A673 (cell line): ENCODE results near the gene PROX1. TPM values are rescaled to one million over a fixed set of nuclear protein-coding genes. Genes with fewer than 3 reads are reported as not detected.

Experiments used
- BruUV-seq: library from RNA; stranded (reverse); fragments of 400-500 nt; replicated peaks from 2 replicates; lab custom pipeline; 2021; lab: Mats Ljungman, UMichigan
- CTCF ChIA-PET: fragments of 300-600 bp; sonication (Branson Sonifier 250); formaldehyde crosslinking; loops from one replicate; lab custom pipeline; 2022; ENCODE audit warnings: antibody characterized with exemption; lab: Charles Lee
- POLR2A ChIA-PET: fragments of 300-600 bp; sonication (Branson Sonifier 250); formaldehyde crosslinking; loops from one replicate; lab custom pipeline; 2022; ENCODE audit warnings: antibody characterized with exemption; ENCODE audit not compliant: low non-redundant PET; lab: Charles Lee
- DNase-seq: peaks from one replicate; pipeline ENCODE4 v3.0.0-alpha.2; 2015; ENCODE audit warnings: low spot score
- H3K27ac ChIP-seq: fragments of 200-600 bp; sonication (generic); 2 replicates; pipeline ENCODE4 v1.5.1; 2016; ENCODE audit warnings: mixed run types, low read depth, mild to moderate bottlenecking, mixed read lengths, antibody characterized with exemption, low read length; ENCODE audit not compliant: poor library complexity, severe bottlenecking
- H3K27me3 ChIP-seq: fragments of 200-600 bp; sonication (generic); replicated peaks from 2 replicates; pipeline ENCODE4 v1.6.1; 2017; ENCODE audit warnings: mixed run types, low read depth, mild to moderate bottlenecking, mixed read lengths, antibody characterized with exemption, low read length; ENCODE audit not compliant: insufficient read depth, poor library complexity
- H3K36me3 ChIP-seq: fragments of 200-600 bp; sonication (generic); 2 replicates; pipeline ENCODE4 v1.6.1; 2016; ENCODE audit warnings: mixed run types, mild to moderate bottlenecking, mixed read lengths, antibody characterized with exemption, low read length; ENCODE audit not compliant: insufficient read depth, poor library complexity, severe bottlenecking
- H3K4me1 ChIP-seq: fragments of 200-600 bp; sonication (generic); 2 replicates; pipeline ENCODE4 v1.6.1; 2017; ENCODE audit warnings: mixed run types, mild to moderate bottlenecking, mixed read lengths, antibody characterized with exemption, low read length; ENCODE audit not compliant: insufficient read depth, poor library complexity, severe bottlenecking
- H3K4me3 ChIP-seq: fragments of 200-600 bp; sonication (generic); 2 replicates; pipeline ENCODE4 v1.5.1; 2016; ENCODE audit warnings: low read depth, mixed run types, mild to moderate bottlenecking, mixed read lengths, low read length; ENCODE audit not compliant: poor library complexity, severe bottlenecking
- H3K9me3 ChIP-seq: fragments of 200-600 bp; sonication (generic); 2 replicates; pipeline ENCODE4 v1.6.1; 2016; ENCODE audit warnings: mixed run types, low read depth, mild to moderate bottlenecking, mixed read lengths, antibody characterized with exemption, low read length; ENCODE audit not compliant: poor library complexity, severe bottlenecking
- CTCF ChIP-seq: fragments of 300-800, 200-600 bp; sonication (generic); conservative IDR thresholded peaks from 2 replicates; pipeline ENCODE4 v1.5.1; 2017; ENCODE audit warnings: low read depth, mild to moderate bottlenecking, antibody characterized with exemption, low read length, moderate library complexity, mixed read lengths
- EZH2 ChIP-seq: fragments of 200-600 bp; sonication (generic); IDR thresholded peaks from 2 replicates; pipeline ENCODE4 v1.6.1; 2017; ENCODE audit warnings: borderline replicate concordance, low read depth, mild to moderate bottlenecking, mixed read lengths, antibody characterized with exemption, low read length; ENCODE audit not compliant: poor library complexity, severe bottlenecking
- intact Hi-C: fragments of 100-400 bp; cut with micrococcal nuclease; formaldehyde crosslinking; loops from one replicate; pipeline ENCODE4 v1.10.0; 2022; ENCODE audit not compliant: unreplicated experiment
- total RNA-seq: library from RNA; stranded (reverse); gene quantifications from 2 replicates; pipeline ENCODE4 v1.2.3, GENCODE V29; 2021

Gene PROX1
- total RNA-seq, 1 experiment from 2014 or later: not detected

DNA sequence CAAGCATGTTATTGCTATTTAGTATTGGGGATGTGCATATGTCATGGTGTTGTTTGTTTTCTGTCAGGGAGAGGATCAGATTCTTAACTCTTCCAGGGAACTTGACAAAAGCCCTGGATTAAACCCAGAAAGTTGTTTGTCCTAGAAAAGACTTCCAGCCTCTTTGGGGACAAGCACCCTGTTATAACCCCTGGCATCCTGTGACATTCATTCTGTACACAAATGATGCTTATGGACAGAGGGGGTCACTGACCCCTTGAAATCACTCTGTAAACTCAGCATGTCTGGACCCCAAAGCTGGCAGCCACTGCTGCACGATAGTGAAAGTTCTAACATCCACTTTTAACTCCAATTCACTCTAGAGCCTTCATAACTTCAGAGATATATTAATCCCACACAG lies 81.2 kb downstream of the PROX1 start:
- intact Hi-C loops: no loop called here
- ChIA-PET CTCF (no interaction called here), POLR2A (no interaction called here)
- TF ChIP-seq CTCF: no peak
- TF ChIP-seq EZH2: no peak
- Histone ChIP-seq H3K4me3 (no peak overlapping the region), H3K27me3 (peaks cover 98% of the 10 kb centered on the region), H3K36me3 (no peaks in the 10 kb centered on the region), H3K9me3 (no peaks in the 10 kb centered on the region), H3K4me1 (no peaks in the 10 kb centered on the region), H3K27ac (no peak overlapping the region)
- no peak for DNase-seq
- BruUV-seq: no TSS peak

DNA sequence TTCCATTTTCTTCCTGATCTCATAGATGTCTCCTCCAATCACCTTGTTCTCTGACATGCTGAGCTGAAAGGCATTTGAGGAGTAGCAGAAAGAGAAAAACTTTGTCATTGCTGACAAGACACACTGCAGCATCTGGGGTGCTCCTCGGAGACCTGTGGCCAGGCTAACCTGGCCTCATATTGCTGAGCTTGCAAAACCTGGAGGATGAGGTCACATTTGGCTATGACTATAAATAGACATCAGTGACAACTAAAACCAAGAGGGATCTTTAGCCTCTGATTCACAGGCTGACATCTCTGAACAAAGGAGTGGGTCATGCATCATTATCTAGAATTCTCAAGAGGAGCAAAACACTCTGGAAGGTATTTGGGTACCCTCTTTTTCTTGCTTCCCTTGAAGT lies 83.7 kb downstream of the PROX1 start:
- H3K36me3 ChIP-seq: no peaks in the 10 kb centered on the region
- BruUV-seq: no TSS peak
- TF ChIP-seq CTCF: no peak
- TF ChIP-seq EZH2: no peak
- no peaks in the 10 kb centered on the region for H3K9me3 ChIP-seq
- no peak overlapping the region for H3K27ac ChIP-seq
- DNase-seq: no peak
- no peaks in the 10 kb centered on the region for H3K4me1 ChIP-seq
- no peak overlapping the region for H3K4me3 ChIP-seq
- POLR2A ChIA-PET: no interaction called here
- intact Hi-C loops: no loop called here
- peaks cover 96% of the 10 kb centered on the region for H3K27me3 ChIP-seq
- CTCF ChIA-PET: no interaction called here

DNA sequence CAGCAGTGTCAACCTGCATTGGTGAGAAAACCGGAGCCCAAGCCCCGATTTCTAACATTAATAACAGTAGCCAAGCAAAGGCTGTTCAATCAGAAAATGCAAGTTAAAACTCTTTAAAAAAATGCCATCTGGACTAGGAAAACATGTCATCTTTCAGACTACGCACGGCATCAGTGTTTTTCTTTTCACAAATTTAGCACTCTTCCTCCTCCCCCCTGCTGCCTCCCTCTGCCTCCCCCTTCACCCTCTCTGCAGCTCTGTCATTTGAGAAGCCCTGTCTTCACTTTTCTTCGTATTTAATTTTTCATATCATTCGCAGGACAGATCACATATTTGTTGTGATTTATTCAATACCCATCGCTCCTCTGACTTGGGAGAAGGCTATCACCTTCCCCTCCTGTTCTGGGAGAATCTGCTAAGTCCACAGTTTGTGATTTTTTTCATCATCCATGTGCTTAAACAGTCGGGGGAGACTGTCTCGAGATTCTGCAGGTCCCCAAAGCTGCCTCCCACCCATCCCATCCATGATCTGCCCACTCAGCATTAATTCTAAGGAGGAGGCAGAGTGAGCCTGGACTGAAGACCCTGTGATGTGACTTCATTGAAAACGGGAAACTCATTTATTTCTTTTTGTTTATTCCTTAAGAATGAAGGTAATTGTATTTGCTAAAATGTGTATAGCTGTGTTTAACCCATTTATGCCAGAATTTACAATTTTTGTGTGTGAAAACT lies 84.8 kb downstream of the PROX1 start:
- H3K4me1 ChIP-seq: no peaks in the 10 kb centered on the region
- H3K27ac ChIP-seq: no peak overlapping the region
- H3K27me3 ChIP-seq: peaks cover 96% of the 10 kb centered on the region
- no peaks in the 10 kb centered on the region for H3K9me3 ChIP-seq
- ChIA-PET POLR2A (no interaction called here), CTCF (no interaction called here)
- no peak for DNase-seq
- H3K36me3 ChIP-seq: no peaks in the 10 kb centered on the region
- BruUV-seq: no TSS peak
- TF ChIP-seq EZH2 (no peak), CTCF (no peak)
- H3K4me3 ChIP-seq: no peak overlapping the region
- intact Hi-C loops: no loop called here
